ENCODE results near the gene PDE1A.

DNA sequence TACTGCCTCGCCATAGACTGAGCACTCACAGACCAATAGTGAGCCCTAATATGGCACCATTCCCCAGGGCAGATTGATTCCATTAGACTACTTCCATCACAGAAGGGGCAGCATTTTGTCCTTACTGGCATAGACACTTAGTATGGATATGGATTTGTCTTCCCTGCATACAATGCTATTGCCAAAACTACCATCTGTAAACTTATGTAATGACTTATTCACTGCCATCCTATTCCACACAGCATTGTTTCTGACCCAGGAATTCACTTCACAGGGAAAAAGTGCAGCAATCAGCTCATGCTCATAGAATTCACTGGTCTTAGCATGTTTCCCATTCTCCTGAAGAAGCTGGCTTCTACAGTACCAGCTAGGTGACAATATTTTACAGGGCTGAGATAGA, 262.1 kb downstream of the PDE1A start:
- TF ChIP-seq, protein P1, sequence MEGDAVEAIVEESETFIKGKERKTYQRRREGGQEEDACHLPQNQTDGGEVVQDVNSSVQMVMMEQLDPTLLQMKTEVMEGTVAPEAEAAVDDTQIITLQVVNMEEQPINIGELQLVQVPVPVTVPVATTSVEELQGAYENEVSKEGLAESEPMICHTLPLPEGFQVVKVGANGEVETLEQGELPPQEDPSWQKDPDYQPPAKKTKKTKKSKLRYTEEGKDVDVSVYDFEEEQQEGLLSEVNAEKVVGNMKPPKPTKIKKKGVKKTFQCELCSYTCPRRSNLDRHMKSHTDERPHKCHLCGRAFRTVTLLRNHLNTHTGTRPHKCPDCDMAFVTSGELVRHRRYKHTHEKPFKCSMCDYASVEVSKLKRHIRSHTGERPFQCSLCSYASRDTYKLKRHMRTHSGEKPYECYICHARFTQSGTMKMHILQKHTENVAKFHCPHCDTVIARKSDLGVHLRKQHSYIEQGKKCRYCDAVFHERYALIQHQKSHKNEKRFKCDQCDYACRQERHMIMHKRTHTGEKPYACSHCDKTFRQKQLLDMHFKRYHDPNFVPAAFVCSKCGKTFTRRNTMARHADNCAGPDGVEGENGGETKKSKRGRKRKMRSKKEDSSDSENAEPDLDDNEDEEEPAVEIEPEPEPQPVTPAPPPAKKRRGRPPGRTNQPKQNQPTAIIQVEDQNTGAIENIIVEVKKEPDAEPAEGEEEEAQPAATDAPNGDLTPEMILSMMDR (conservative IDR thresholded peaks at IDR 0.05 in 1 of 2, IDR thresholded peaks at IDR 0.05 in 1 of 2; ENCODE audit: extremely low read depth in 1 of 2, insufficient read depth in 1 of 2, low read depth in 1 of 2, low read length in 2 of 2): no peak
- TF ChIP-seq EZH2 (IDR thresholded peaks at IDR 0.05; ENCODE audit: borderline replicate concordance, low read length): no peak
